ENCODE results near the gene ADSS1.

DNA sequence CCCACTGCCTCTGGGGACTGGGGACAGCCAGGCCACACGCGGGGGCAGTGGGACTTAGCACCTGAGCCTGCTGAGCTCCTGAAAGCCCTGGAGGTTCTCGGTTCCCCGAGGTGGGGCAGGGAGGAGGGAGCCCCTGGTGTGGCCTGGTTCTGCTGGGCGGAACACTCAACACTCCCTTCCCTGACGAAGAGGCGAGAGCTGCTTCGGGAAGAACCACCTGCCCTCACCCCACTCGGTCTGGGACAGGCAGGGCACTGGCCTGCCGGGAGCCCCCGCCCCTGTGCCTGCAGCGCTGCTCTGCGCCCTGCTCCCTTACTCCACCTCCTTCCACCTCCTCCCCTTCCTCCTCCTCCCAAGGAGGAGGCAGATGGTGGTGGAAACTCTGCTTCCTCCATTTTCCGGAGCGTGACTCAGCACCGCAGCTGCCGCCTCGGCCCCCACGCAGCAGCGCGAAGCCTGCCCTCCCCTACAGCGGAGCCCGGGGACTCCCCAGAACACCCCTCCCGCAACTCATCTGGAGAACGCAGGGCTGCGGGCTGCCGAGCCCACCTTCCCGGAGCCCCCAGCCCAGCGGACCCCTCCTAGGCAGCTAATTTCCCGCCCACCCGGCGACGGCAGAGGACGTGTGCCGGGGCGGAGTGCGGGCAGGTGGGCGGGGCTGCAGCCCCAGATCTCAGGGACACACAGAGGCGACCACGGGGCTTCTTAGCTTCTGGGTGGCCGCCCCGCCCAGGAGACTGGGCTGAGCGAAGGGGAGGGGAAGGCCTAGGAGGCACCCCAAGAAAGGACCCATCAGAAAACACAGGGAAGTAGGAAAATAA lies 46.3 kb upstream of the ADSS1 start:
- TF ChIP-seq, protein P1, sequence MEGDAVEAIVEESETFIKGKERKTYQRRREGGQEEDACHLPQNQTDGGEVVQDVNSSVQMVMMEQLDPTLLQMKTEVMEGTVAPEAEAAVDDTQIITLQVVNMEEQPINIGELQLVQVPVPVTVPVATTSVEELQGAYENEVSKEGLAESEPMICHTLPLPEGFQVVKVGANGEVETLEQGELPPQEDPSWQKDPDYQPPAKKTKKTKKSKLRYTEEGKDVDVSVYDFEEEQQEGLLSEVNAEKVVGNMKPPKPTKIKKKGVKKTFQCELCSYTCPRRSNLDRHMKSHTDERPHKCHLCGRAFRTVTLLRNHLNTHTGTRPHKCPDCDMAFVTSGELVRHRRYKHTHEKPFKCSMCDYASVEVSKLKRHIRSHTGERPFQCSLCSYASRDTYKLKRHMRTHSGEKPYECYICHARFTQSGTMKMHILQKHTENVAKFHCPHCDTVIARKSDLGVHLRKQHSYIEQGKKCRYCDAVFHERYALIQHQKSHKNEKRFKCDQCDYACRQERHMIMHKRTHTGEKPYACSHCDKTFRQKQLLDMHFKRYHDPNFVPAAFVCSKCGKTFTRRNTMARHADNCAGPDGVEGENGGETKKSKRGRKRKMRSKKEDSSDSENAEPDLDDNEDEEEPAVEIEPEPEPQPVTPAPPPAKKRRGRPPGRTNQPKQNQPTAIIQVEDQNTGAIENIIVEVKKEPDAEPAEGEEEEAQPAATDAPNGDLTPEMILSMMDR (IDR thresholded peaks at IDR 0.05), result no peak
- peak in 1 of 2 donors; percentile 37 for TF ChIP-seq POLR2A (IDR thresholded peaks at IDR 0.05)

Measured in vagina (tissue), 2 donors.